Fibroblast of pulmonary artery (primary cell): Measurements from ENCODE around the gene IL18.
"Not testable (repeated sequence)": the region's sequence is repeated elsewhere in the genome, so short reads cannot be mapped to it uniquely, and the experiment has no call there.

ENCODE experiments used
- DNase-seq: peaks from one replicate; pipeline ENCODE4 v3.0.0-alpha.2; 2010; ENCODE audit warnings: low read depth
- H3K4me3 ChIP-seq: replicated peaks from 2 replicates; pipeline ENCODE4 v1.5.1; 2011; ENCODE audit warnings: low read depth, mild to moderate bottlenecking, control low read depth, low read length, moderate library complexity
- TF ChIP-seq, protein P1 (sequence below): IDR thresholded peaks from 2 replicates; pipeline ENCODE4 v1.5.1; 2011; ENCODE audit warnings: mild to moderate bottlenecking, control low read depth, low read length, inconsistent platforms; ENCODE audit errors: missing control alignments

IL18 gene

GRCh38 chr11:112163875-112164685 is at the start of gene IL18:
IL18 (minus strand) TSS chr11:112164094; CDS start chr11:112155053, 9,041 bp downstream.
- no peak within 1 kb of the TSS for H3K4me3 ChIP-seq
- no peak for DNase-seq
- TF ChIP-seq, protein P1, sequence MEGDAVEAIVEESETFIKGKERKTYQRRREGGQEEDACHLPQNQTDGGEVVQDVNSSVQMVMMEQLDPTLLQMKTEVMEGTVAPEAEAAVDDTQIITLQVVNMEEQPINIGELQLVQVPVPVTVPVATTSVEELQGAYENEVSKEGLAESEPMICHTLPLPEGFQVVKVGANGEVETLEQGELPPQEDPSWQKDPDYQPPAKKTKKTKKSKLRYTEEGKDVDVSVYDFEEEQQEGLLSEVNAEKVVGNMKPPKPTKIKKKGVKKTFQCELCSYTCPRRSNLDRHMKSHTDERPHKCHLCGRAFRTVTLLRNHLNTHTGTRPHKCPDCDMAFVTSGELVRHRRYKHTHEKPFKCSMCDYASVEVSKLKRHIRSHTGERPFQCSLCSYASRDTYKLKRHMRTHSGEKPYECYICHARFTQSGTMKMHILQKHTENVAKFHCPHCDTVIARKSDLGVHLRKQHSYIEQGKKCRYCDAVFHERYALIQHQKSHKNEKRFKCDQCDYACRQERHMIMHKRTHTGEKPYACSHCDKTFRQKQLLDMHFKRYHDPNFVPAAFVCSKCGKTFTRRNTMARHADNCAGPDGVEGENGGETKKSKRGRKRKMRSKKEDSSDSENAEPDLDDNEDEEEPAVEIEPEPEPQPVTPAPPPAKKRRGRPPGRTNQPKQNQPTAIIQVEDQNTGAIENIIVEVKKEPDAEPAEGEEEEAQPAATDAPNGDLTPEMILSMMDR, result no peak

DNA sequence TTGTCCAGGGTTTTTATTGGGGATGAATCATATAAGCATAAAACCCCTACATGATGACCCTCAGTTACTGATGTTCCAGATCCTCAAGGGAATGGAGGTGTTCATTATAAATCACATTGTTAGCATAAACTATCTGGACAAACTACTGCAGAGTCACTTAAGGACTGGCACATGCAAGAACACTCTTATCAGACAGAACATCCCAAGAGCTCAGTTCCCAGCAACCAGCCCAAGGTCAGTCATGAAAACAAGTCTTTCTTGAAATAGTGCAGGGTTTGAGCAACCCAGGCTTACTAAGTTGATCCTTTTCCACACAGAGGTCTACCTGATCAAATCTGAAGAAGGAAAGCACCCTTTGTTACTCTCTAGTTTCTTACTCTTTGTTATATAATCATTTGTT is 48.8 kb upstream of the IL18 start:
- TF ChIP-seq, protein P1, result no peak
- DNase-seq, result peak; percentile 31
- H3K4me3 ChIP-seq, result no peak overlapping the region

GRCh38 chr11:112212290-112212689 is 48.4 kb upstream of the IL18 start:
- TF ChIP-seq, protein P1, result no peak
- DNase-seq, result no peak
- H3K4me3 ChIP-seq, result no peak overlapping the region

DNA sequence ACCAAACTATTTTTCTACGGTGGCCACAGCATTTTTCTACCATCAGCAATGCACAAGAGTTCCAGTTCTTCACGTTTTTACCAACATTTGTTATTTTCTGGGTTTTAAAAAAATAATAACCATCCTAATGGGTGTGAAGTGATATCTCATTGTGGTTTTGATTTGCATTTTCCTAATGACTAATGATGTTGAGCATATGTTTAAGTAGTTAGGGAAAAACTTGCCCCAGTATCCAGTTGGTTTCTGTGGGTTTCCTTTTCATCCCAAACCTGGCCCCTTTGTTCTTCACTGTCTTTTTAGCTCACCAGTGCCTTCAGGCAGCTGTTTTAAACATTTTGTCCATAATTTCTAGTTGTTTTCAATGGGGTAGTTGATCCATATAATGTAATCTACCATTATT is 47.6 kb upstream of the IL18 start:
- DNase-seq, result no peak
- no peak overlapping the region for H3K4me3 ChIP-seq
- TF ChIP-seq, protein P1, result no peak

GRCh38 chr11:112210890-112211289 is 47.0 kb upstream of the IL18 start:
- H3K4me3 ChIP-seq, result no peak overlapping the region
- TF ChIP-seq, protein P1, result no peak
- DNase-seq, result no peak

GRCh38 chr11:112206071-112206470 is 42.2 kb upstream of the IL18 start:
- no peak overlapping the region for H3K4me3 ChIP-seq
- TF ChIP-seq, protein P1, result no peak
- DNase-seq, result no peak

DNA sequence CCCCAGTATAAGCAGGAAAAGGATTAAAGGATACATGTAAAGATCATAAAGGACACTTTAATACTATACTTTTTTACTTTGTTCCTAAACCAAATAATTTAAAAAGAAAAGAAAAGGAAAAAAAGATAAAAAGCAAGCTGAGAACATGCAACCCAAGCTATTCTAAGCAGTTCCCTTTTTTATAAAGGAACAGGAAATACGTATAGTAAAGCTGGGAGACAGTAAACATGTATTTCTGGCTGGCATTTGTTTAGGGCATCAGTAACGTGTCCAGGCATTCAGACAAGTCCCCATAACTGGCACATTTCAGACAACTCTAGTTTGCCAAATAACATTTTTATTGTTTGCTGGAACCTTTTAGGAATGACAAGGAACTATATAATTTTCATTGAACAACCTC is 36.4 kb upstream of the IL18 start:
- TF ChIP-seq, protein P1, result no peak
- DNase-seq, result no peak
- no peak overlapping the region for H3K4me3 ChIP-seq

GRCh38 chr11:112199101-112199500 is 35.2 kb upstream of the IL18 start:
- not testable (repeated sequence) for H3K4me3 ChIP-seq, DNase-seq
